GM21360 (cell line): ENCODE results near the gene RABEP1.
"Not testable (repeated sequence)": the region's sequence is repeated elsewhere in the genome, so short reads cannot be mapped to it uniquely, and the experiment has no call there.

Experiments
- ATAC-seq: cut with Tn5 transposase; IDR thresholded peaks from one replicate; pipeline ENCODE4 v1.9.1; 2021; ENCODE audit warnings: mild to moderate bottlenecking, moderate library complexity; ENCODE audit not compliant: unreplicated experiment

RABEP1 gene, protein sequence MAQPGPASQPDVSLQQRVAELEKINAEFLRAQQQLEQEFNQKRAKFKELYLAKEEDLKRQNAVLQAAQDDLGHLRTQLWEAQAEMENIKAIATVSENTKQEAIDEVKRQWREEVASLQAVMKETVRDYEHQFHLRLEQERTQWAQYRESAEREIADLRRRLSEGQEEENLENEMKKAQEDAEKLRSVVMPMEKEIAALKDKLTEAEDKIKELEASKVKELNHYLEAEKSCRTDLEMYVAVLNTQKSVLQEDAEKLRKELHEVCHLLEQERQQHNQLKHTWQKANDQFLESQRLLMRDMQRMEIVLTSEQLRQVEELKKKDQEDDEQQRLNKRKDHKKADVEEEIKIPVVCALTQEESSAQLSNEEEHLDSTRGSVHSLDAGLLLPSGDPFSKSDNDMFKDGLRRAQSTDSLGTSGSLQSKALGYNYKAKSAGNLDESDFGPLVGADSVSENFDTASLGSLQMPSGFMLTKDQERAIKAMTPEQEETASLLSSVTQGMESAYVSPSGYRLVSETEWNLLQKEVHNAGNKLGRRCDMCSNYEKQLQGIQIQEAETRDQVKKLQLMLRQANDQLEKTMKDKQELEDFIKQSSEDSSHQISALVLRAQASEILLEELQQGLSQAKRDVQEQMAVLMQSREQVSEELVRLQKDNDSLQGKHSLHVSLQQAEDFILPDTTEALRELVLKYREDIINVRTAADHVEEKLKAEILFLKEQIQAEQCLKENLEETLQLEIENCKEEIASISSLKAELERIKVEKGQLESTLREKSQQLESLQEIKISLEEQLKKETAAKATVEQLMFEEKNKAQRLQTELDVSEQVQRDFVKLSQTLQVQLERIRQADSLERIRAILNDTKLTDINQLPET

DNA sequence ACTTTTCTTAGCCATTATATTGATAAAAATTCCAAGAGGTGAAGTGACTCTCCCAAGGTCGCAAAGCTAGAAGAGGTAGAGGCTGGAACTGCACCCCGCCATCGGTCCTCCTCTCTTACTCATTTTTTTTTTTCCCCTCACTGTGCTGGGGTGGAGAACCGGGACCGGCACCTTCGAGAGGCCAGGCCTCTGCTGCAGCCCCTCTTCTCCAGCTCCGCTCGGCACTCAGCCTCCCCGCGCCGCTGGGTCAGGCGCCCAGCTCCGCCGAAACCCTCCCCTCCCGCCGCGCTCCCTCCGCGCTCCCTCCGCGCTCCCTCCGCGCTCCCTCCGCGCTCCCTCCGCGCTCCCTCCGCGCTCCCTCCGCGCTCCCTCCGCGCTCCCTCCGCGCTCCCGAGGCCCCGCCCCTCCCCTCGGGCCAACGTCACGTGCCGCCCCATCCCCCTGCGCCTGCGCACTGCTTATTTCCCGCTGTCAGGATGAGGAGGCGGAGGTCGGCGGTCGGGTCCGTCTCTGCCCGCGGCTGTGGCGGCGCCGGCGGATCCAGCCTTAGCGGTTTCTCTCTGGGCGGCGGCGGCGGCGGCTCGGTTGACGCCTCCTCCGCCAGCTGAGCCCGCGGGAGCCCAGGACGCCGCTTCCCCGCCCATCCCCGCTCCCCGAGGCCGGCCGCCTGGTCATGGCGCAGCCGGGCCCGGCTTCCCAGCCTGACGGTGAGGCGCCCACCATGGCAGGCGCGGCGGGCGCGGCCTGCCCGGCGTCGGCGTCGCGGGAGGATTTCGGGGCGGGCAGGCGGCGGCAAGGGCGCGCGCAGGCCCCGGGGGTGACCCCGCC is at the start of gene RABEP1:
TSS of gene RABEP1 (plus strand) at position 471 of the 828 bp plus-strand sequence. CDS start at position 674, 203 bp downstream.
- ATAC-seq, result peak; percentile 58

DNA sequence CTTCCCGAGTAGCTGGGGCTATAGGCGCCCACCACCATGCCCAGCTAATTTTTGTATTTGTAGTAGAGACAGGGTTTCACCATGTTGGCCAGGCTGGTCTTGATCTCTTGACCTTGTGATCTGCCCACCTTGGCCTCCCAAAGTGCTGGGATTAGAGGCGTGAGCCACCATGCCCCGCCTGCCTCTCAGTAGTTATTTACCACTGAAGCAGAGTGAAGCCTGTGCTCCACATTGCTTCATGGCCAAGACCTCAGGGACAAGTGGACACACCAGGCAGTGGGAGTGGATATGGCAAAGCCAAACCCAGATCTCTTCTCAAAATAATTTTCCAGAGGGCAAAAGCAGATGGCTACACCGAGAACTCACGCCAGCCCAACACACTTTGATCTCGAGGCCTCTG is 48.6 kb upstream of the RABEP1 start:
- ATAC-seq, result not testable (repeated sequence)

DNA sequence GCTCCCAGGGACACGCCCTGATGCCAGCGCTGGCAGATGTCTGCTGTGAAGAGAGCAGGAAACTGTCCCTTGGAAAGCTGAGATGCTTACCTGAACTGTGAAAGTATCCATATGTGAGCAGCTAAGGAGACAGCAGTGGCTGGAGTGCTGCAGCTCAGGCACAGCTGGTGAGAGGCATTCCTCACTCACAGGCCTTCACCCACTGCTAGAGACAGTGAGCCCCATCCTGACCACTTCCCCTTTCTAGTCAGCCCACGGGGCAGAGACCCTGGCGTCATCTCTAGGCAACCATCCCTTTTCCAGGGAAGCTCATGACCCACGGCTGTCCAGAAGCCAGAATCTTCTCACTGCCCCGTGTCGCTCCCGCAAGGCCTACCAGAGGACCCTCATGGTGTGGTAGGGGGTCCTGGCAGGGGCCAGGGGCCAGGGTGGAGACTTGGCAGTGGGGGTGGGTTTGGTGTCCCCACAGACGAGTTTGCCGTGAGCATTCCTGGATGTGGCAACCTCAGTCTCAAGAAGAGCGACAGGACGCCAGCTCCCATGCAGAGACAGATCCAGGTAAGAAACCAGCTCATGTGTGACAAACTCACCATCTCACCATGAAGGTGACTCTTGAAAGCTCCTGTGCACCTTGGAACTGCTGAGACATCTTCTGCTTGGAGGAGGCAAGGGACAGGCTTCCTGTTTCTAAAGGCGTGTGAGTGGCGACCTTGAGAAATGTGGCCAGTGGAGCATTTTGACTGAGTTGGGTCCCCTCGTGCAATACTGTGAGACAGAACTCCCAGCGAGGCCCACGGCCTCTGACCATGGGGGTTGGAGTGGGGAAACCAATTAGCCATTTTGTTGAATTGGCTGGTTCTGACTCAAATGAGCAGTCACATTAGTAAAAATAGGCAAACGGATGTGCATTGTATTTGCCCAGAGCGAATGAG is 47.2 kb upstream of the RABEP1 start, which contains the start of gene SCIMP:
TSS of gene SCIMP (minus strand) at position 216 of the 932 bp plus-strand sequence. CDS start at position 111, 105 bp downstream.
- ATAC-seq, result peak; percentile 46

DNA sequence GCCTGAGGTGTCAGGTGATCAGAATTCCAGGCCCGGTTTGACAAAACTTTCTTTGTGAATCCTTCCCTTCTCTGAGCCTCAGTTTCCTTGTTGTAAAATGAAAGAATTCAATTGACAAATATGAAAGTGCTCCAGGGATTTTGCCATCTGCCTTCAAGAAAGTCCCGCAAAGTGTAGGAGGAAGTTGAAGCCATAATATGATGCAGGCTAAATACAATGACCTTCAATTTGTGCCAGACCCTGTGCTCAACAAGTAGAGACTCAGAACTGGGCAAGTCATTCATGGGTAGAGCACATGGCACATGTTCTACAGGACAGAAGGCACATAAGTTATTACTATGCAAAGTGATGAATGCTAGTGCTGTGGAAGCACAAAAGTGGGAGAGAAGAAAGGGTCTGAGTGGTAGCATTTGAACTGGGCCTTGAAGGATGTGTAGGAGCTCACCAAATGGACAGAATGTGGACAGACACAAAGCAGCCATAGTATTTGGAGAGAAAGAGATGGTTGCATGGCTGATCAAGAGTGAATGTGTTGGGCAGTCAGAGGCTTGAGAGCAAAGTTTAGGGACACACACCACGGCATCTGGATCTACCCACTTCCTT is 45.0 kb upstream of the RABEP1 start:
- ATAC-seq, result no peak

DNA sequence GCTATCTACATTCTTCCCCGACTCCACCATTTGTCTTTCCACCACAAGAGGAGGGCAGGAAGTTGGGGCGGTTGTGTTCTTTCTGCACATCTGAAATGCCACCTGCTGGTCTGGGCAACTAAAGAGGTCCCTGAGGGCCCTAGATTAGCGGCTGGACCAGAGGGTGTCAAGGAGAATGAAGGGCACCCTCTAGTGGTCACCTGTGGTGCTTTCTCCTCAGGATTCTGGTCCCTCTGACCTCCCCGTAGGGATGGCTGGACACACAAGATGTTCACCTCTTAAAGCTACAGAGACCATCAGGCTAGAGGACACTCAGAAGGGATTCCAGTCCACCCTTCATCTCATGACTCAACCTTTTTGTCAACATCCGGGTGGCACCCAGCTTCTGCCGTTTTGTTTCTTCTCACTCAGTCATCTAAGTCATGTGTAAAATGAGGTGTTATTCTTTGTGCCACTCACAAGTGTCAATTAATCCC is 44.5 kb upstream of the RABEP1 start:
- no peak for ATAC-seq

DNA sequence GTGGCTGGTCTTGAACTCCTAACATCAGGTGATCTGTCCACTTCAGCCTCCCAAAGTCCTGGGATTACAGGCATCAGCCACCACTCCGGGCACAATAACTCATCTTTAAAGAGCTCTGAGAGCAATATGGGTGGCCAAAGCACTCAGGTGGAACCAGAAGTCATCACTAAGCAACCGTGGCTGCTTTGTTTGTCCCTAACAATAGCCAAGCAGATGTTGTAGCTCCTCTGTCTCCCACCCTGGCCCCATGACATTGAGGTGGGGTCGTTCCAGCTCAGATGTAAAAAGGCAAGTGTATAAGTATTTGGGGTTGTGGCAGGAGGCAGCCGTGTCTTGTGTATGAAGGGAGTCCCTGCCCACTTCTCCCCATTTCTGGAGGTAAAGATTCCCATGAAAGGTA is 43.8 kb upstream of the RABEP1 start:
- ATAC-seq, result no peak

DNA sequence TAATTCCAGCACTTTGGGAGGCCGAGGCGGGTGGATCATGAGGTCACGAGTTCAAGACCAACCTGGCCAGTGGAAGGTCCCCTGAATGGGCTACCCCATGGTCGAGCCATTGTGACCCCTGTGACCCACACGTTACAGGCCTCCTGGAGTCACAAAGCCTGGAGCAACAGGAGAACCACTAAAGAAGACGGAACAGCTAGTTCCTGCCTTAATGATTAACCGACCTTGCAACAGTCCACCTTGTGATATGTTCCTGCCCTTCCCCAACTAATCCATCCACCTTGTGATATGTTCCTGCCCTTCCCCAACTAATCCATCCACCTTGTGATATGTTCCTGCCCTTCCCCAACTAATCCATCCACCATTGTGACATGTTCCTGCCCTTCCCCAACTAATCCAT is 42.3 kb upstream of the RABEP1 start:
- ATAC-seq, result not testable (repeated sequence)

DNA sequence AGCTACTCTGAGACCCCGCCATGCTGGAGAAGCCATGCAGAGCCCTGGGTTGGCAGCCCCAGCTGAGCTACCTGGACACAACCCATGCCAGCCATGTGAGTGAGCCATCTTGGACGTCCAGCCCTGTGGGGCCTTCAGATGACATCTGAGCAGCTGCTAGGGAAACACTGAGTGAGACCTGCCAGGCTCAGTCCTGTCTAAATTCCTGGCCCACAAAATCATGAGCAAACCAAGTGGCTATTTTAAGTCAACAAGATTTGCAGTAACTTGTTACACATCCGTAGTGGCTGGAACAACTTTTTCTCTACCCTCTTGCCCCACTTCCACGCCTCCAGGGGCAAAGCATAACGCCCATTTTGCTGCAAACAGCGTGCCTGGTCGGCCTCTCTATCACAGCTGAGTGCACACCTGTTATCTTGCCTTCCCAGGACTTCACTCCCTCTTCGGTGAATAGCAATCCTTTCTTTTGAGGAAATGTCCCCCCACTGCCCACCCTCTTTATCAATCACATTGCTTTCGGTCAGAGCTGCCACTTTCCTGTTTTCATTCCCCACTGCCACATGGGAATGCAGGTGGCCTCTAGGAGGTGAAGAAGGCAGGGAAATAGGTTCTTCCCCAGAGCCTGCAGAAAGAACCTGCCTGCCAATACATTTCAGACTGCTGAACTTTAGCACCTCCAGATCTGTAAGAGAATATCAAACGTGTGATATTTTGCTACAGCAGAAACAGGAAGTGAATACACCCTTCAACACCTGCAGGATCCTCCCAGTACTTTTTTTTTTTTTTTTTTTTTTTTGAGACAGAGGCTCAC is 40.0 kb upstream of the RABEP1 start:
- ATAC-seq, result no peak

DNA sequence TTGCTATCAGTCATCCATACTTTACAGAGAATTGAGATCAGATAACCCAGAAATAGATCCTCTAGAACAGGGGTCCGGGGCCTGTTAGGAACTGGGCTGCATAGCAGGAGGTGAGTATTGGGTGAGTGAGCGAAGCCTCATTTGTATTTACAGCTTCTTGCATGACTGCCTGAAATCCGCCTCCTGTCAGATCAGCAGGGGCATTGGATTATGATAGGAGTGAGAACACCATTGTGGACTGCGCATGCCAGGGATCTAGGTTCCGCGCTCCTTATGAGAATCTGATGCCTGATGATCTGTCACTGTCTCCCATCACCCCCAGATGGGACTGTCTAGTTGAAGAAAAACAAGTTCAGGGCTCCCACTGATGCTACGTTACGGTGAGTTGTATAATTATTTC is 34.5 kb upstream of the RABEP1 start:
- no peak for ATAC-seq

DNA sequence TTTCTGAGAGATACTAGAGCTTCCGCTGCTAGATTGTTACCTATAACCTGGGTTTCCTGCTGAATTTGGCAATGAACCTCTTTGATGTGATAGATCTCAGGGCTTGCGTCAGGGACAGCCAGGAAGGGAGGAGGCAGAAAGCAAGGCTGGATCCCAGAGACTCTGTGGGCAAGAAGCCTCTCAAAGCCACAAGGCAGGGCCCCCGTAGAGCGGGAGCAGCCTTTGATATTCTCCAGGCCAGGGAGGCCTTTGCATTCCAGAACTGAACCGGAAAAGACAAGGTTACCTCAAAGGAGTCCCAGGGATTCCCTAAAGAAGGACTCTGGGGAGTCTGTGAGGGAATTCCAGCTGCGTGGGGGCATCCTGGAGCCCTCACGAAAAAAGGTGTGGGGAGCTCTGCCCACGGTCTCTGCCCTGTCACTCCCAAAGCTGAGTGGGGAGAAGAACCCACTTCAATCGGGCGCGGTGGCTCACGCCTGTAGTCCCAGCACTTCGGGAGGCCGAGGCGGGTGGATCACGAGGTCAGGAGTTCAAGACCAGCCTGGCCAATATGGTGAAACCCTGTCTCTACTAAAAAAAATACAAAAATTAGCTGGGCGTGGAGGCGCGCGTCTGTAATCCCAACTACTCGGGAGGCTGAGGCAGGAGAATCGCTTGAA is 33.1 kb upstream of the RABEP1 start:
- ATAC-seq, result no peak

DNA sequence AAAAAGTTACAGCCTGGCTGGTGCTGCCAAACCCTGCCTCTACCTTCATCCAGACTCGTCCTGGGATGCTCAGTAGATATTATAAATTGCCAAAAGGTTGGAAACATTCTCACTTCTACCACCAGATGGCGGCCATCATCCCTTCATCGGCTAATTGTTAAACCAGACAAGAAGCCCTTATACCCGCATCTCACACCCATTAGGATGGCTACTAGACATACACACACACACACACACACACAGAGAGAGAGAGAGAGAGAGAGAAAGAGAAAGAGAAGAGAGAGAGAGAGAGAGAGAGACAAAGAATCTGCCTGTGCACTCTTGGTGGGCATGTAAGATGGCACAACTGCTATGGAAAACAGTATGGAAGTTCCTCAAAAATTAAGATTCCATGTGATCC is 32.5 kb upstream of the RABEP1 start:
- no peak for ATAC-seq

DNA sequence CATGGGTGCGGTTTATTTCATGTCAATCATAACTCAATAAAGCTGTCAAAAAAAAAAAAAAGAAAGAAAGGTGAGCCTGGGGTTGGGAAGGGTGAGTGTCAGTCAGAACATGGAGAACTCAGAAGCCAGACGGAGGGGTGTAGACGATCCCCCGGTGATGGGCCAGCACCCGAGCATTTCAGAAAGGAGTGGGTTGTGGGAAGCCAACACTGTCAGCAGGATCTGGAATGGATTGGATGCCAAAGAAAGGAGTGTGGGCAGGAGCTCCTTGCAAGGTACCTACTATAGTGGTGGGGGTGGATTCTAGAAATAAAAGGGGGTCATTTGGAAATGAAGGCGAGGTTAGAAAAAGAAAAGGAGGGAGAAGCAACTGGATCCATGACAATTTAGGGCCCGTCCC is 27.7 kb upstream of the RABEP1 start:
- no peak for ATAC-seq

DNA sequence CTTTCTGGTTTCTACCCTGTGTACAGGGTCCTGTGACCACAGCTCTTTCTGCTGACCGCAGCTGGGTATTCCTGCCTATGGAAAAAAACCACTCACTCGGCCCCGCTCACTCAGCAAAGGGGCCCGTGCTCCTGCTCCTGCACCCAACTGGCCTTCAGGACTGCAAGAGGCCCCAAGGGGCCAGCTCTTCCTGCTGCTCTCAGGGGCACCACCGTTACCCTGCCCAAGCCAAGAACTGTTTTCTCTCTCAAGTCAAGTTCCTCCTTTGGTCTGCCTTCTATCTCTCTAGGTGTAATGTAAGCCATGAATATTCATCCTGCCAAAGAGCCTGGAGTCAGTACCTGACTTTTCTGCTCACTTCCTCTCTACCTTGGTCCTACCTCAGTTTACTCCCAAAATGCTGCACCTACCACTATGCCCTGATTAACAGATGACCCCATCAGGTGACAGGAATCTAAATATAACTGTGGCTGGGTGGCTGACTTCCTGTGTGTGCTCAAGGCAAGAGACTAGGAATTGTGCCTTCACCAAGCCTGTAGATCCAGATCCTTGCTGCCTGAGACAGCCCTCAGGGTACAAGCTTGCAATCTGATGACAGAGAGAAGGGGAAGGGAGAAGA is 27.1 kb upstream of the RABEP1 start:
- no peak for ATAC-seq

DNA sequence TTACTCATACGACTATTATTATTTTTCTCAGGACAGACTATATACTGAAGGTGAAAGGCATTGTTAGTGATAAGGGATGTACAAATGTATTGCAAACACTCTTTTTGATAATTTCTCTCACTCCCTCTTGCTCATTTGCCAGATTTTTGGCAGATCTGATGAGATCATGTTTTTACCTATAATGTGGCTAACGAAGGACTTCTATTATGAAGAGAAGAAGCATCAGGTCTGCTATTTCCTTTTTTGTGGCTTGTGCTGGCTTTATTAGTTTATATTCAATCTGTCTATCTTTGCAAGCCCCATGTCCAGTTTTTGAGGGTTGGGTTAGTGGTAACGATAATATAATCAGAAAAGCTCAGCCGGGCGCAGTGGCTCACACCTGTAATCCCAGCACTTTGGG is 25.0 kb upstream of the RABEP1 start:
- no peak for ATAC-seq

DNA sequence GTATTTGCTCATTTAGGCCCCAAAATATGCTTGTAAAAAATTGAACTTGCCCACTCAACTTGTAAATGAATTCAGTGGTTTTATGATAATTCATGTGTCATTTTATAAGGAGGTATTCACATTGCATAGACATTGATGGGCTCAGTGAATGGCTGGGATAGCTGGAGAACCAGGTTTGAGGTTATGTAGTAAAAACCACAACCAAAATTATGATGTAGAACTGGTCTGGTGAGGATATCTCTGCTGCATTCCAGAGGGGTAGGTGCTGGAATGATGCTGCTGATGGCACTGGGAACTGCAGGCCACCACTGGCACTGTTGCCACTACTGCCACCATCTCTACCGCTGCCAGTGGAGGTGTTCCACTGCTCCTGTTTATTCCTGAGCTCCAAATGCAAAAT is 21.5 kb upstream of the RABEP1 start:
- ATAC-seq, result no peak

DNA sequence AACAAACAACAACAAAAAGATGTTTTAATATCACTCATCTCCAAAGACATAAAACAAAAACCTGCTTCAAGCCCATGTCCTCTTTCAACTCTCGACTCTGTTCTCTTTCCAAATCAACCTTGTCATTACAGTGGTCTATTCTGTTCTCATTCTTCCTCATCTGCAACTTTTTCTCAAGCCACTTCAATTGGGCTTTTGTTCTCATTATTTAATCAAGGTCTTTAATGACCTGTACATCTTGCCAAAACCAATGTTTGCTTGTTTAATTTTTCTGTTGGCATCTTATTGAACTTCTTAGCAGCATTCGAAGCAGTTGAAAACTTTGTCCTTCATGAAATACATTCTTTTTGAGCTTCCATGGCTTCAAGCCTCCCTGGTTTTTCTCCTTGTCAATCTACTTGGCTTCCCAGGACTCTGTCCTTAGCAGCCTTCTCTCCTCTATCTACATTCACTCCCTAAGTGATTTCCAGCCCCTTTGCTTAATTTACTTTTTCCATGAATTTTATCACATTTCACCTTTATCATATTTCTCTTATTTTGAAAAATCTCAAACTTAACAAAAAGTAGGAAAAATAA is 19.6 kb upstream of the RABEP1 start:
- ATAC-seq, result no peak

DNA sequence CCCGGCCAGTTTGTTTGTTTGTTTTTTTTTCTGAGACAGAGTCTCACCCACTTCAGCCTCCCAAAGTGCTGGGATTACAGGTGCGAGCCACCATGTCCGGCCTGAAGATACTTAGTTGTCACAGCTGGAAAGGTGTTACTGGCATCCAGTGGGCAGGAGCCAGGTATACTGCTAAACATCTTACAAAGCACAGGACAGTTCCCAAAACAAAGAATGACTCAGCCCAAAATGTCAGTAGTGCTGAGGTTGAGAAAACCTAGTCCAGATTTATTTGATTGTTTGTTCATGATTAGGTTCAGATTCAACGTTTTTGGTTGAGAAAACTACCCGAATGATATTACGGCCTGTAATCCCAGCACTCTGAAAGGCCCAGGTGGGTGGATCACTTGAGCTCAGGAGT is 18.6 kb upstream of the RABEP1 start:
- no peak for ATAC-seq
